Left ventricle myocardium inferior (tissue), 1 donor: ENCODE data around the gene AHSA1. TPM values are rescaled to one million over a fixed set of nuclear protein-coding genes. Genes with fewer than 3 reads are reported as not detected.
"Not testable (repeated sequence)": the region's sequence is repeated elsewhere in the genome, so short reads cannot be mapped to it uniquely, and the experiment has no call there.

ENCODE experiments used
- DNase-seq: peaks from one replicate; pipeline ENCODE4 v3.0.0-alpha.2; 2020
- H3K27ac ChIP-seq: fragments of 200-600 bp; replicated peaks from 2 replicates; pipeline ENCODE4 v1.8.0; 2021
- H3K27me3 ChIP-seq: fragments of 200-600 bp; 2 replicates; pipeline ENCODE4 v1.8.0; 2021; ENCODE audit warnings: low read depth
- H3K36me3 ChIP-seq: fragments of 200-600 bp; 2 replicates; pipeline ENCODE4 v1.8.0; 2021
- H3K4me1 ChIP-seq: fragments of 200-600 bp; 2 replicates; pipeline ENCODE4 v1.8.0; 2021
- H3K4me3 ChIP-seq: fragments of 200-600 bp; 2 replicates; pipeline ENCODE4 v1.8.0; 2021; ENCODE audit warnings: mild to moderate bottlenecking, moderate library complexity
- H3K9me3 ChIP-seq: fragments of 200-600 bp; replicated peaks from 2 replicates; pipeline ENCODE4 v1.8.0; 2021
- intact Hi-C: fragments of 100-400 bp; cut with micrococcal nuclease; formaldehyde crosslinking; loops from one replicate; pipeline ENCODE4 v1.11.0; 2022
- long read RNA-seq: library from polyadenylated mRNA; unstranded; transcript quantifications from one replicate; pipeline ENCODE4 v2.0.0, GENCODE V29; 2021
- total RNA-seq: library from RNA; stranded (reverse); fragmentation: NEBNext Ultra II Directional; extraction: Animal tissue kit (Norgen Biotek cat#: 25700); gene quantifications from one replicate; pipeline ENCODE4 v1.2.1, GENCODE V29; 2021
- TF ChIP-seq, protein P1 (sequence below): fragments of 200-600 bp; IDR thresholded peaks from 2 replicates; pipeline ENCODE4 v1.8.0; 2021; ENCODE audit warnings: antibody characterized with exemption, mild to moderate bottlenecking, borderline replicate concordance
- donor health status: DM: no; HTN: yes; CAD: no; lungs with severe emphysema.

AHSA1 gene
- total RNA-seq: 183 TPM
- long read RNA-seq, transcript AHSA1-201 (9 exons, 1,402 nt): major isoform, 100 of 105 reads
- long read RNA-seq, partial matches to known transcripts: 1 of 105 reads
- long read RNA-seq, other reads (novel, unspliced or antisense): 2 of 105 reads

DNA sequence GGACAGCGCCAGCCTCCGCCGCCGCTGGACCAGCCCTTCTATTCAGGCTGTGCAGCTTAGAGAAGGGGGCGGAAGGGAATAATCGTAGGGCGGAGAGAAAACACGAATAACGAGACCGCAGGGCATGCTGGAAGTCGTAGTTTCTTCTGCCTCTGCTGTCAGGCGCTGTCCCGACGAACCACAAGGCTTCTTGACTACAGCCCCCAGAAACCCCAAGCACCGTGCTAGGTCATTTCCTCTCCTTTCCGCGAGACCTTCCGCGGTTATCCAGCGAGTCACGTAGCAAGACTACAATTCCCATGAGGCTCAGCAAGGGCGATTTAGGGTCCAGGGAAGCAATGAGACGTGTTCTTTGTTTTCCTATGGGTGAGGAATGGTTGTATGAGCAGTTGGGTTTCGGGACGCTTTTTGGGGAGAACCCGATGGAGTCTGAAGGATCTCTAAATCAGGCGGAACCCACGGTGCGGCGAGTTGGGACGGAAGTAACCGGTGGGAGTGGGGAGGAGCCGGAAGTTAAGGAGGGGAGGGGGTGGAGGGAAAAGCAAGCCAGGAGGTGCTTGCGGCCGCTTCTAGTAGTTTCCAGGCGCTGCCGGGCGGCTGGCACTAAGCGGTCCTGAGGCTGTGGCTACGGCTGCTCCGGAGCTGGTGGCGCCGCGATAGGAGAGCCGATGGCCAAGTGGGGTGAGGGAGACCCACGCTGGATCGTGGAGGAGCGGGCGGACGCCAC is at the start of gene AHSA1, which contains the start of gene VIPAS39:
TSS of gene AHSA1 (plus strand) at position 572 of the 727 bp plus-strand sequence. CDS start at position 669, 97 bp downstream.
TSS of gene VIPAS39 (minus strand) at position 80 of the 727 bp plus-strand sequence. CDS start 3,499 bp downstream, outside the sequence.
- TF ChIP-seq, protein P1, sequence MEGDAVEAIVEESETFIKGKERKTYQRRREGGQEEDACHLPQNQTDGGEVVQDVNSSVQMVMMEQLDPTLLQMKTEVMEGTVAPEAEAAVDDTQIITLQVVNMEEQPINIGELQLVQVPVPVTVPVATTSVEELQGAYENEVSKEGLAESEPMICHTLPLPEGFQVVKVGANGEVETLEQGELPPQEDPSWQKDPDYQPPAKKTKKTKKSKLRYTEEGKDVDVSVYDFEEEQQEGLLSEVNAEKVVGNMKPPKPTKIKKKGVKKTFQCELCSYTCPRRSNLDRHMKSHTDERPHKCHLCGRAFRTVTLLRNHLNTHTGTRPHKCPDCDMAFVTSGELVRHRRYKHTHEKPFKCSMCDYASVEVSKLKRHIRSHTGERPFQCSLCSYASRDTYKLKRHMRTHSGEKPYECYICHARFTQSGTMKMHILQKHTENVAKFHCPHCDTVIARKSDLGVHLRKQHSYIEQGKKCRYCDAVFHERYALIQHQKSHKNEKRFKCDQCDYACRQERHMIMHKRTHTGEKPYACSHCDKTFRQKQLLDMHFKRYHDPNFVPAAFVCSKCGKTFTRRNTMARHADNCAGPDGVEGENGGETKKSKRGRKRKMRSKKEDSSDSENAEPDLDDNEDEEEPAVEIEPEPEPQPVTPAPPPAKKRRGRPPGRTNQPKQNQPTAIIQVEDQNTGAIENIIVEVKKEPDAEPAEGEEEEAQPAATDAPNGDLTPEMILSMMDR: no peak
- intact Hi-C loops: no loop called here
- Histone ChIP-seq H3K9me3 (no peaks in the 10 kb centered on the region), H3K4me1 (peaks cover 46% of the 10 kb centered on the region), H3K36me3 (peaks cover 44% of the 10 kb centered on the region), H3K4me3 (peak within 1 kb of the TSS; percentile 100), H3K27ac (peak within 1 kb of the TSS; percentile 97), H3K27me3 (no peaks in the 10 kb centered on the region)
- peak; percentile 94 for DNase-seq

DNA sequence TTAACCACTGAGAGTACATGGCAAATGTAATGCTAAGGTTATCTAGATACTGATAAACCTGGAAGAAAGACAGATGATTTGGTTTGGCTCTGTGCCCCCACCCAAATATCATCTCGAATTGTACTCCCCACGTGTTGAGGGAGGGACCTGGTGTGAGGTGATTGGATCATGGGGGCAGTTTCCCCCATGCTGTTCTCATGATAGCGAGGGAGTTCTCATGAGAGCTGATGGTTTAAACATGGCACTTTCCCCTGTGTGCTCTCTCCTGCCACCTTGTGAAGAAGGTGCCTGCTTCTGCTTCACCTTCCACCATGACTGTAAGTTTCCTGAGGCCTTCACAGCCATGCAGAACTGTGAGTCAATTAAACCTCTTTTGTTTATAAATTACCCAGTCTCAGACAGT is 48.8 kb upstream of the AHSA1 start:
- Histone ChIP-seq H3K27me3 (no peaks in the 10 kb centered on the region), H3K9me3 (no peaks in the 10 kb centered on the region), H3K27ac (no peak overlapping the region), H3K4me1 (no peaks in the 10 kb centered on the region), H3K4me3 (no peak overlapping the region), H3K36me3 (no peaks in the 10 kb centered on the region)
- DNase-seq: no peak
- intact Hi-C loops: no loop called here
- TF ChIP-seq, protein P1: peak; percentile 20

DNA sequence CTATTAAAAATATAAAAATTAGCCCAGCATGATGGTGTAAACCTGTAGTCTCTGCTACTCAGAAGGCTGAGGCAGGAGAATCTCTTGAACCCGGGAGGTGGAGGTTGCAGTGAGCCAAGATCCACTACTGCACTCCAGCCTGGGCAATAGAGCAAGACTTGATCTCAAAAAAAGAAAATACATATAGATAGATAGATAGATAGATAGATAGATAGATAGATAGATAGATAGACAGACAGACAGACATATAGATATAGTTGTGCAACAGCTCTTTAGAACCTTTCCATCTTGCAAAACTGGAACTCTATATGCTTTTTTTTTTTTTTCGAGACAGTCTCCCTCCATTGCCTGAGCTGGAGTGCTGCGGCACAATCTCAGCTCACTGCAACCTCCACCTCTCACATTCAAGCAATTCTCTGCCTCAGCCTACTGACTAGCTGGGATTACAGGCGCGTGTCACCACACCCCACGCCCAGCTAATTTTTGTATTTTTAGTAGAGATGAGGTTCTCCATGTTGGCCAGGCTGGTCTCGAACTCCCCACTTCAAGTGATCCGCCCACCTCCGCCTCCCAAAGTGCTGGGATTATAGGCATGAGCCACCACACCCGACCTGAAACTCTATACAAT is 42.4 kb upstream of the AHSA1 start:
- H3K4me3 ChIP-seq, H3K36me3 ChIP-seq, intact Hi-C loops, H3K4me1 ChIP-seq, H3K27ac ChIP-seq, H3K27me3 ChIP-seq, DNase-seq: not testable (repeated sequence)
- peaks cover 26% of the 10 kb centered on the region for H3K9me3 ChIP-seq

DNA sequence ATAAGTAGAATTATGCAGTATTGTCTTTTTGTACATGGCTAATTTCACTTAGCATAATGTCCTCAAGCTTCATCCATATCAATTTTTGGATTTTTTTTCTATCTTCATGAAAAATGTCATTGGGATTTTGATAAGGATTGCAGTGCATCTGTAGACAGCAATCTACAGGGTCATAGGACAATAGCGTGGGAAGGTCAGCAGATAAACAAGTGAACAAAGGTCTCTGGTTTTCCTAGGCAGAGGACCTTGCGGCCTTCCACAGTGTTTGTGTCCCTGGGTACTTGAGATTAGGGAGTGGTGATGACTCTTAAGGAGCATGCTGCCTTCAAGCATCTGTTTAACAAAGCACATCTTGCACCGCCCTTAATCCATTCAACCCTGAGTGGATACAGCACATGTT is 41.8 kb upstream of the AHSA1 start:
- H3K9me3 ChIP-seq: peaks cover 32% of the 10 kb centered on the region
- DNase-seq, H3K36me3 ChIP-seq, H3K27ac ChIP-seq, H3K4me1 ChIP-seq, H3K4me3 ChIP-seq, intact Hi-C loops, H3K27me3 ChIP-seq: not testable (repeated sequence)

DNA sequence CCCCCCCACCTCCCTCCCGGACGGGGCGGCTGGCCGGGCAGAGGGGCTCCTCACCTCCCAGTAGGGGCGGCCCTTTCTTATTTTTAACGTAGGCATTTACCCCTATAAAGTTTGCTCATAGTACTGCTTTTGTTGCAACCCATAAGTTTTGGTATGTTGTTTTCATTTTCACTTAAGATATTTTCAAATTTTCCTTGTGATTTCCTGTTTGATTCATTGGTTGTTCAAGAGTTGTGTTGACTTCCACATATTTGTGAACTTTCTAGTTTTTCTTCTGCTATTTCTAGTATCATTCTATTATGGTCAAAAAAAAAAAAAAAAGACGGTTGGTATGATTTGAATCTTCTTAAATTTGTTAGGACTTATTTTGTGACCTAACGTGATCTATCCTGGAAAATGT is 41.1 kb upstream of the AHSA1 start:
- DNase-seq: no peak
- Histone ChIP-seq H3K27ac (no peak overlapping the region), H3K4me3 (no peak overlapping the region), H3K4me1 (no peaks in the 10 kb centered on the region), H3K36me3 (peaks cover 12% of the 10 kb centered on the region), H3K27me3 (no peaks in the 10 kb centered on the region), H3K9me3 (peaks cover 34% of the 10 kb centered on the region)
- intact Hi-C loops: no loop called here
- TF ChIP-seq, protein P1: no peak

DNA sequence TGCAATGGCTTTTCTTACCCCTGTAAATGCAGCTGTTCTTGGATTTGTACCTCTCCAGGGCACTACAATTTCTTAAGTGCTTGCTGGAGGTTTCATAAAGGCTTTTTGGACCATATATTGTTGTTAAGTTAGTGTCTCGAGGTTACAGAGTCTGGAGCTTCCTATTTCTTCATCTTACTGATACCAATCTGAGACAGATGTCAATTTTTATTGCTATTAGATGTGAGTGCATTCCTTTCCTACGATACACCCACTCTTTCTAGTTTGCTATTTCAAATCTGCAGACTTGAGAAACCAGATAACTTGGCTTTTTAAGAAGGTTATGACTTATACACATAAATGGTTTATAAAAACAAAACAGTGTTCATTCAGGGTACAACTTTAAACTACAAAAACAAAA is 36.7 kb upstream of the AHSA1 start:
- Histone ChIP-seq H3K4me3 (no peak overlapping the region), H3K27ac (no peak overlapping the region), H3K36me3 (peaks cover 54% of the 10 kb centered on the region), H3K4me1 (no peaks in the 10 kb centered on the region), H3K27me3 (no peaks in the 10 kb centered on the region), H3K9me3 (peaks cover 34% of the 10 kb centered on the region)
- DNase-seq: no peak
- TF ChIP-seq, protein P1: no peak
- intact Hi-C loops: no loop called here
